ENCODE measurements around the gene FAM161A. TPM values are rescaled to one million over a fixed set of nuclear protein-coding genes. Genes with fewer than 3 reads are reported as not detected.

Gene FAM161A
- total and polyA plus RNA-seq, 2 donors (not counting 1 experiment from before 2014, with no cell fraction given), result 0.76 to 6.8 TPM

- no peak overlapping the region for H3K4me3 ChIP-seq (ENCODE audit: control extremely low read depth in 1 of 5, extremely low read depth in 1 of 5, insufficient read depth in 1 of 5, low read depth in 2 of 5, low read length in 4 of 5)
- no peak overlapping the region for H3K9ac ChIP-seq (ENCODE audit: low read length)
- no peak overlapping the region for H2AFZ ChIP-seq (ENCODE audit: insufficient read depth, low read depth, low read length, poor library complexity, severe bottlenecking)
- H3K79me2 ChIP-seq (ENCODE audit: control insufficient read depth, insufficient read depth, low read length), result no peaks in the 10 kb centered on the region
- peaks cover 25 to 83% of the 10 kb centered on the region in 2 experiments for H3K36me3 ChIP-seq (replicated peaks in 1 of 2; ENCODE audit: control extremely low read depth in 1 of 2, control insufficient read depth in 1 of 2, extremely low read depth in 1 of 2, insufficient read depth in 2 of 2, low read length in 1 of 2)
- intact Hi-C loops (cut with micrococcal nuclease), result no loop called here
- H3K4me1 ChIP-seq (ENCODE audit: control insufficient read depth in 2 of 2, insufficient read depth in 2 of 2, low read length in 2 of 2), result no peaks in the 10 kb centered on the region
- H3K27ac ChIP-seq (ENCODE audit: low read length in 2 of 2), result no peak overlapping the region
- POLR2A ChIA-PET, result no interaction called here
- DNase-seq (no peak), ATAC-seq (ENCODE audit: low read depth) (no peak)
- TF ChIP-seq CTCF (IDR thresholded peaks at IDR 0.05) (no peak), EZH2 (IDR thresholded peaks at IDR 0.05; ENCODE audit: borderline replicate concordance, insufficient read depth, low read depth, low read length, poor library complexity, severe bottlenecking) (no peak)
- no peaks in the 10 kb centered on the region for H3K4me1 Mint-ChIP-seq
- no peaks in the 10 kb centered on the region for H3K9me3 ChIP-seq (ENCODE audit: control extremely low read depth in 1 of 3, control insufficient read depth in 2 of 3, insufficient read depth in 1 of 3, low read length in 2 of 3)
- no peaks in the 10 kb centered on the region for H3K9me3 Mint-ChIP-seq (ENCODE audit: insufficient read depth)
- H3K4me2 ChIP-seq (replicated peaks; ENCODE audit: low read depth, low read length, poor library complexity, severe bottlenecking), result no peak overlapping the region
- WGBS (ENCODE audit: insufficient coverage), result 100% methylated on average over 1 of the region's 3 CpGs
- no peaks in the 10 kb centered on the region for H3K27me3 ChIP-seq (replicated peaks in 1 of 4; ENCODE audit: control extremely low read depth in 1 of 4, control insufficient read depth in 3 of 4, insufficient read depth in 4 of 4, low read length in 3 of 4)
- H3K27me3 Mint-ChIP-seq, result no peaks in the 10 kb centered on the region
- peaks cover 4% of the 10 kb centered on the region for H4K20me1 ChIP-seq (ENCODE audit: control insufficient read depth, insufficient read depth, low read length, poor library complexity, severe bottlenecking)
- CTCF ChIA-PET, result no interaction called here
- no peak overlapping the region for H3K27ac Mint-ChIP-seq
- H3K4me3 Mint-ChIP-seq, result no peak overlapping the region
Observed at GRCh38 chr2:61878761-61879160, 24.9 kb upstream of the FAM161A start.

DNA sequence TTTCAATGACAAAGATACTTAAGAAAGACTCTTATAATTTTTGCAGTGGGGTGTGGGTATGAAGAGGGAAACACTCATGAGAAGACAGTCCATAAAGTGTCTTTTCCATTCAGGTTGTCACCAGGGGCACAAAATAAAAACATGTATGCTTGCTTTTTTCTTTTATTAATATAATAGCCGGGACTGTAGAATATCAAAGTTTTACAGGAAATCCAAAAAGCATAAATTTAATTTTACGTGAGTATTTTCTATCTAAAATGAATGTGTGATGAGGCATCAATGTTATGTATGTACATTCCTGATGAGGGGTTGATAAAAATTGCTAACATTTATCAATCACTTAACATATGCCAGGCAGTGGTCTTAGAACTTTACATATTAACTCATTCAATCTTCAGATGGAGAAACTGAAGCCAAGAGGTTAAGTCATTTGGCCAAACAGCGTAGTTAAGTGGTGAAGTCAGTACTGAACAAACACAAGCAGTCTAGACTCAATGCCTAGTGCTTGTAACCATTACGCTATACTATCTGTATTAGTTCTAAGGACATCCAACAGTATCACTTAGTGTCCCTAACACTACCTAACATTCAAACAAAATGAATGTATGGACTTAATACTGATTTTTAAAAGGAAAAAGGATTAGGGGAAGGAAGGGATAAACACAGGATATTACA, 23.8 kb upstream of the FAM161A start:
- Histone ChIP-seq H3K9ac (ENCODE audit: low read length) (no peak overlapping the region), H3K4me3 (ENCODE audit: control extremely low read depth in 1 of 5, extremely low read depth in 1 of 5, insufficient read depth in 1 of 5, low read depth in 2 of 5, low read length in 4 of 5) (no peak overlapping the region), H2AFZ (ENCODE audit: insufficient read depth, low read depth, low read length, poor library complexity, severe bottlenecking) (no peak overlapping the region), H3K79me2 (ENCODE audit: control insufficient read depth, insufficient read depth, low read length) (no peaks in the 10 kb centered on the region), H3K4me2 (replicated peaks; ENCODE audit: low read depth, low read length, poor library complexity, severe bottlenecking) (no peak overlapping the region), H4K20me1 (ENCODE audit: control insufficient read depth, insufficient read depth, low read length, poor library complexity, severe bottlenecking) (peaks cover 4% of the 10 kb centered on the region), H3K27me3 (replicated peaks in 1 of 4; ENCODE audit: control extremely low read depth in 1 of 4, control insufficient read depth in 3 of 4, insufficient read depth in 4 of 4, low read length in 3 of 4) (no peaks in the 10 kb centered on the region), H3K4me1 (ENCODE audit: control insufficient read depth in 2 of 2, insufficient read depth in 2 of 2, low read length in 2 of 2) (no peaks in the 10 kb centered on the region), H3K27ac (ENCODE audit: low read length in 2 of 2) (no peak overlapping the region), H3K36me3 (replicated peaks in 1 of 2; ENCODE audit: control extremely low read depth in 1 of 2, control insufficient read depth in 1 of 2, extremely low read depth in 1 of 2, insufficient read depth in 2 of 2, low read length in 1 of 2) (peaks cover 22 to 80% of the 10 kb centered on the region in 2 experiments), H3K9me3 (ENCODE audit: control extremely low read depth in 1 of 3, control insufficient read depth in 2 of 3, insufficient read depth in 1 of 3, low read length in 2 of 3) (no peaks in the 10 kb centered on the region)
- intact Hi-C loops (cut with micrococcal nuclease), result no loop called here
- no peaks in the 10 kb centered on the region for H3K27me3 Mint-ChIP-seq
- H3K4me1 Mint-ChIP-seq, result no peaks in the 10 kb centered on the region
- DNase-seq (no peak), ATAC-seq (ENCODE audit: low read depth) (no peak)
- CTCF ChIA-PET, result no interaction called here
- POLR2A ChIA-PET, result no interaction called here
- WGBS (ENCODE audit: insufficient coverage), result 100% methylated on average over 1 of the region's 4 CpGs
- H3K9me3 Mint-ChIP-seq (ENCODE audit: insufficient read depth), result no peaks in the 10 kb centered on the region
- TF ChIP-seq CTCF (IDR thresholded peaks at IDR 0.05) (no peak), EZH2 (IDR thresholded peaks at IDR 0.05; ENCODE audit: borderline replicate concordance, insufficient read depth, low read depth, low read length, poor library complexity, severe bottlenecking) (no peak)
- no peak overlapping the region for H3K27ac Mint-ChIP-seq
- no peak overlapping the region for H3K4me3 Mint-ChIP-seq

All from B cell (primary cell).